AG08396 (cell line): Measurements from ENCODE around the gene MALL.
"Not testable (repeated sequence)": the region's sequence is repeated elsewhere in the genome, so short reads cannot be mapped to it uniquely, and the experiment has no call there.

Experiments
- DNase-seq: peaks from one replicate; pipeline ENCODE4 v3.0.0; 2012; ENCODE audit warnings: low spot score, mixed read lengths

The MALL gene

DNA sequence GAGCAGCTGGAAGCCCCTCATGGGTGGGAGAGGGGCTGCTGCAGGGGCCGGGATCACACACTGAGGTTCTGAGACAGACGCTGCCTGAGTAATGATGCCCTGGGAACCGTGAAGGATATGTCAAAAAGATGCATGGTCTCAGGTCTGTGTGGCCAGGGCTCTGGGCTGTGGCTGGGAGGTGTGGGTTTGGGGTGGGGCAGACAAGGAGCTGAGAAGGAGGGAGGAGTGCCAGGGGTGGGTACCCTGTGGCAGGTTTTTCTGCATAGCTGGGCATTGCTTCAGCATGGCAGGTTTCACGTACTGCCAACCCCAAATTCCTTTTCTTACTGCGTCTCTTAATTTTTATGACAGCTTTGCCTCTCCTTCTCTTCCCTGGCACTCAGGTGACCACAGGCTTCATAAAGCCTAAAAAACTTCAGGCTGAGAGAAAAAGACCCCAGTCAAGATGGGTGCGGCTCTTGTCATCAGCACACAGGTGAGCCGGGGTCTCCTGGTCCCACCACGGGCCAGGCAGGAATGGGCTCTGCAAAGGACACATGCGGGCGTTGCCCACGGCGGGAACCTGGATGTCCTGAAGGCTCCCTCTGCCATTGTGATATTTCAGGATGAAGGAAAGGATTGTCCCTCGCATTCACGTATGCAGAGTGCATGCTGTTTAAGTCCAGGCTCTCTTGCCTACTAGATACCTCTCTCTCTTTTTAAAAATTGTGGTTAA, 18.0 kb downstream of the MALL start:
- no peak for DNase-seq

DNA sequence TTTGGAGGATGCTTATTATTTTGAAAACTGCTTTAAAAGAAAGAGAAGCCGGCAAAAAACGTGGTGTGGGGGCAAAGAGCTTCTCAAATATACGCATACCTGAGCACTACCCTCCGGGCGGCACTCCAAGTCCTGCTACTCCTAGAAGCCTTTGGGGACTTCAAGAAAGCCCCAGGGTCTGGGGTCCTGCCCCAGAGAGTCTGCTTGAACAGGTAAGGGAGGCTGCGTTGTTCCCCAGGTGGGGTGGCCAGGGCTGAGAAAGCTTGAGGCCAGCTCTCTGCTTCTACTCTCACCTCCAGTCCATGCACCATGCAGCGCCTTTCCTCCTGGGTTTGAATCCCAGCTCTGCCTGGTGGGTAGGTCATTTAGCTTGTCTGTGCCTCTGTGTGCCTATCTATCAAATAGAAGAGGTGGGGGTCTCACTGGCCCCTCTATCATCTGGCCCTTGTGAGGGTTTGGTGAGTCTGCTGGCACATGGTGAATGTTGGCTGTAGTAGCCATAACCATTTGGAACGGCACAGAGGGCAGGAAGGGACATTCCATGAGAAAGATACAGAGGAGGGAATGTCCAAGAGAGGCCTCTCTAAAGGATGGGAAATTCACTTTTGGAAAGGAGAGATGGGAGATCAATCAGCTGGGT, 19.5 kb downstream of the MALL start:
- DNase-seq, result no peak

DNA sequence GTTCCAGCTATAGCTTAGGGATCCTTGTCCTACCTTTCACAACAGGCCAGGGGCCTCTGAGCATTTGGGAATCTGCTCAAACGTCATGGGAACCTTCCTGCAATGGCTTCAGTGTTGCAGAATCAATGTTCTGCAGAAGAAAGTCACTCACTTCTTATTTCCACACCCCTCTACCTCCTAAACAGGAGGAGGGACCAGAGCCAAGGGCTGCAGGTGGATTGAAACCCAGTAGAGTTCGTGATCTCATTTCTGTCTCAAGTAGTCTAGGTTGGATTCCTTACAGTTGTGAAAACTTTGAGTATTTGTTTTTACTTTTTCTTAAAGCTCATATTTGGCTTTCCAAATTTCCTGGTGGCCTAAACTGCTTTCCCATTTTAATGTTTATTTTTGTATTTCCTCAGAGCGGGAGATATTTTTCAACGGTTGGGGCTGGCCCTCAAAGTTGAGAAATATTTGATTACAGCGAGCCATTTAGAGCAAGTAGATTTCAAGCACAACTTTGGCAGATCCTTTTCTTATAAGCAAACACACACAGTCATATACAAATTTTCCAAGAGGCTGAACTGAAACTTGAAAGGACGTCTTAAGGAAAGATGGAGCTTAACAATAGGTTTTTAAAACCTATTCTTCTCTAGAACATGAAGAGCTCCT, 20.6 kb downstream of the MALL start:
- not testable (repeated sequence) for DNase-seq

DNA sequence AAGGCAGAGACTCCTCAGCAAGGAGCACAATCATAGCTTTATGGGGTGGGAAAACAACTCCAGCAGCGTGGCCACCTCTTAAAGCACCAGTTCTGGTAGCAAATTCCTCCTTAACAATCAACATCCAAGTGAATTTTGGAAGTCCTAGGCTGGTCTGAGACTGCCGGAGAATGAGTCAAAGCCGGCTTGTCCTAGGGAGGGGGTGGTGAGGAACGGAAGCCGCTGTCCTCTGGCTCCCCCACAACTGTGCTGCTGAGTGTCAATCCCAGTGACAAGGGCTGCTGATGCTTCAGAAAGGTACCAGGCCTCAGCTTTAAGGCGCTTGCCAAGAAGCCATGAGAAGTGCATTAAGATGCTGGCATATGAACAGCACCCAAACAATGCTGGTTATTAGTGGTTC, 21.7 kb downstream of the MALL start:
- not testable (repeated sequence) for DNase-seq

DNA sequence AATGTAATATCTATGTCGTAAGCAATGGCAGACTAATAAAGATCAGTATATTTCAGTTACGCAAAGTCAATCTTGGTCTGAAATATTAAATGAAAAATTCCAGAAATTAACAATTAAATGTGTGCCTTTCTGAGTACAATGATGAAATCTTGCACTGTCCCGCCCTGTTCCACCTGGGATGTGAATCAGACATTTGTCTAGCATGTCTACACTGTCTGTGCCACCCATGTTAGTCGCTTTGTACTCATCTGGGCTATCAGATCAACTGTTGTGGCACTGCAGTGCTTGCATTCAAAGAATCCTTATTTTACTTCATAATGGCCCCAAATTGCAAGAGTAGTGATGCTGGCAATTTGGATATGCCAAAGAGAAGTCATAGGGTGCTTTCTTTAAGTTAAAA, 25.5 kb downstream of the MALL start:
- not testable (repeated sequence) for DNase-seq

DNA sequence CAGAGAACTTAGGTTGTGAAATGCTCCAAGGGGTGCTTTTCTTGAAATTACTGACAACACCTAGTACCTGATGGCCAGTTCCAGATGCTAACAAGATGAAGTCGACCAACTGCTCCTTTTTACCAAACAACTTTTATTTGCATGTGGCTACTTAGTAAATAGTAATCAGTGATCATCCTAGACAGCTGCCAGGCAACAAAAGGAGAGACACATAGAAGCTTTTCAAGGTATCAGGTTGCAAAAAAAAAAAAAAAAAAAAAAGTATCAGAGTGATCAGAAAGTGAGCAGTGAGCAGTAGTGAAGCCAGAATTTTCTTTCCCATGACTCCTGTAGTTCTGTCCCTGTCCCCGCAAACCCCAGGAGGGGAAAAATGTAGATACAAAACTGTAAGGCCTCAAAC, 31.9 kb downstream of the MALL start:
- DNase-seq, result not testable (repeated sequence)

DNA sequence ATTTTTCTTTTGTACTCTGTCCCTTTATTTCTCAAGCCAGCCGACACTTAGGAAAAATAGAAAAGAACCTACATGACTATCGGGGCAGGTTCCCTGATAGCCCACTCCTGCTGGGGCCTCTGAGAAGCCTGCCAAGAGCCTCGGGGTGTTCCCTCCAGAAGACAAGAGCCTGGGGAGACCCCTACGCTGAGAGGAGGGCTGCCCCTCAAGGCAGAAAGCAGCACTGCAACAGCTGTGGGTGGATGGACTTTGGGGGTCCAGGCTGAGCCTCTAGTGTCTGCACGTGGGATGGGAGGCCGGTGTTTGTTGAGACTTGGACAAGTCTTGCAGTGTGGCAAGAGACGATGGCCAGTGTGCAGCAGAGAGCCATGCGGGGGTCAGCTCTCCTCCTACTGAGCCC, 32.5 kb downstream of the MALL start:
- not testable (repeated sequence) for DNase-seq

DNA sequence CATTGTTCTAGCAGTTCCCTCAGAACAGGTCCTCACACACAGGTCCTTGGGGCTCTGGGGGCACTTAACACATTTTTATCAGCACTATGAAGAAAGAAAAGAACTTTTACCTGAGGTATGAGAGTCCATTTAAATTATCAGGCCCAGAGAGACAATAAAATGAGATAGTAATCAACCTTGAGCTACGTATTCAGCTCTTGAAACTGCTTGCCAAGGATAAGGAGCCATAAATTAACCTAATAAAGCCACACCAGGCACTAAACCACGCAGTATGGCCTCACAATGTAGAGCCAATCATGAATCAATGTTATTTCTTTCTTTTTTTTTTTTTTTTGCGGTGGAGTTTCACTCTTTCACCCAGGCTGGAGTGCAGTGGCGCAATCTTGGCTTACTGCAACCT, 37.5 kb downstream of the MALL start:
- not testable (repeated sequence) for DNase-seq

DNA sequence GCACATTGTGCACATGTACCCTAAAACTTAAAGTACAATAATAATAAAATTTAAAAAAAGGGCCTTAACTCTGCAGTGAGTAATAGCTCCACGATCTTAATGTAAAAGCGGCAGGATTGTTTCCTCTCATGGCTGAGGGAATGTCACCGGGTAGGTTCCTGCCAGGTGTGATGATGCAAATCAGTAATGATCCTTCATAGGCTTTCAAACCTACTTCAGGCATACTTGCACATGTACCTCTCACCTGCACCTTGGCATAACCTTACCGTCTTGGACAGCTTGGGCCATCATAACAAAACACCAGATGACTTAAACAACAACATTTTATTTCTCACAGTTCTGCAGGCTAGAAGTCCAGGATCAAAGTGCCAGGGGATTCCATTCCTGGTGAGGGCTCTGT, 39.7 kb downstream of the MALL start:
- DNase-seq, result not testable (repeated sequence)

DNA sequence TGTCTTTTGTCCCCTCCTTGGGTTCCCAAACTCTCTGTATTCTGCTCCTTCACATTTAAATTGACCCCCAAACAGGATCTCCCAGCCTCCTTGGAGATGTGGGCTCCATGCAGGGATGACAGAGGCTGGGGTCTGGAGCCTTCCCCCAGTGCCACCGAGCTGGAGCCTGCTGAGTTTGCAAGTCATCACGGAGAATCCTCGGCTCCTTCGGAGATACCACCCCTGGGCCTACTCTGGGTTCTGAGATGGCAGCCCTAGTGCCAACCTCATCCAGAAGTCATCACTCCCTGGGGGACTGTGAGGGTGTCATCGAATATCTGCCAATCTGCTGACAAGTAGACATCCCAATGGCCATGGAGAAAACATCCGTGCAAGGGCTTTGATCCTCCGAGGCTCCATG, 45.8 kb downstream of the MALL start:
- not testable (repeated sequence) for DNase-seq

DNA sequence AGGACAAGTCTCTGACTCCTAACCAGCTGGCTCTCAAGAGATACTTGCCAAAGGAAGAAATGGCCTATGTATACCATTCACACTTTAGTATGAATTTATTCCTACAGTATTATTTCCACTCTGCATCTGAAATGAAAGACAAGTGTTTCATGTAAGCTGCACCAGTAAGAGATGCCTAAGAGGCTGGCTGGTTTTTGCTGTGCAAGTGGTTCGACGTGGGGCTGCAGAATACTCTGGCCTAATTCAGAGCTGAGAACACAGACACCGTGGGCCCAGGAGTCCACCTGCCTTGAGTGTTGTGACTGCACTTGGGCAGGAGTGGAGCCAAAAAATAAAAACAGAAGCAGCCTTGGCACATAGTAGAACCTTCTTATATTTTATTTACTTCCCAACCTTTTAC, 47.5 kb downstream of the MALL start:
- DNase-seq, result not testable (repeated sequence)

DNA sequence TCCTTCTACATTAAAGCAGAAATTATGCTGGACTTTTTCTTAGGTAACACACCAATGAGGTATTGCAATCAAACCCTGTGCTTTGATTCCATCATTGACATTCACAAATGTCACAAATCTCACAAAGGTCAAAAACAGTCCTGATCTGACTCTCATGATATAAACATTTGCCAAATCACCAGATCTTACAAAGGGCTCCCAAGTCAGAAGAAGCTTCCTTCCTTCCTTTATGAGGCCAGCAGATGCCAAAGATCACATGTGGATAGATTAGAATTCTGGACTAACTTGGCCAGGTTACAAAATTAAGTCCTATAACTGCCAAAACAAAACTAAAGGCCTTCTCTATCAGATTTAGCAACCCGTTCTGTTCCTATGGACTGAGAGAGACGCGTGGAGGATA, 53.3 kb downstream of the MALL start:
- DNase-seq, result not testable (repeated sequence)

DNA sequence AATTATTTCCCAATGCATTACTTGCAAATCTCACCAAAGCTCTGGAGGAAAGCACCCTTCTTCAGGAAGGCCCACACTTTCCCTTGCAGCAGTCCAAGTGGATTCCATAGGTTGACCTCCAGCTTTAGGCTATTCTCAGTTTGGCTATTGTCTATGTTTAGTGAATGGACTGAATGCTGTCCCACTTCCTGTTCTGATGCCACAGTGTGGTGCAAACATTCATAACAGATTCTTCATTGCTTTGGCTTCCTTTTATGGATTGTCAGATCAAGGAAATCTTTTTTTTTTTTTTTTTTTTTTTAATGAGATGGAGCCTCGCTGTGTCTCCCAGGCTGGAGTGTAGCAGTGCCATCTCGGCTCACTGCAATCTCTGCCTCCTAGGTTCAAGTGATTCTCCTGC, 55.1 kb downstream of the MALL start:
- DNase-seq, result not testable (repeated sequence)

DNA sequence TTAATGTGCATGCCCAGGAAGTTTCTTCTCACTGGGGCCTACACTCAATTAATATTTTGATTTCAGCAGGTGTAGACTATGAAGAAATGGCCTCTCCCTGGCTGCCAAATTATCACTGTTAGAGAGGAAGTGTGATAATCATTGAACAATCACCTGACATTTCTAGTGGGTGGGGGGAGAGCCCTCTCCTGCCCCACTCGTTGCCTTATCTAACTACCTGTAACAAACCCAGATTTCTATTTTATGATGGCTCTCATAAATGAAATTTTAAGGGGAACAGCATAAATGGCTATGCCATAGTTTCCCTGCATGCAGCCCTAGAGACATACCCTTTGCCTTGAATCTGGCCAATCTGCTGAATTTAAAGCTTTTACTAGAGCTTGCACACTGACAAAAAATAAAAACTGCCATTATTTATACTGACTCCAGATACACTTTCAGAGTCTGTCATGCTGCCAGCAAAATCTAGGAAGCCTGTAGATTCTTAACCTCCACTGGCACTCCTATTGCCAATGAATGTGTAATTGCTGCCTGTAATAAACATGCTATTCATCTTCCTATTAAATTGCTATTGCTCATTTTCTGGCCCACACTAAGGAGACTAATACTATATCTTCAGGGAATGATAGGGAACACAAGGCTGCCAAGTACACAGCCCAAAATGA, 55.8 kb downstream of the MALL start:
- DNase-seq, result not testable (repeated sequence)

DNA sequence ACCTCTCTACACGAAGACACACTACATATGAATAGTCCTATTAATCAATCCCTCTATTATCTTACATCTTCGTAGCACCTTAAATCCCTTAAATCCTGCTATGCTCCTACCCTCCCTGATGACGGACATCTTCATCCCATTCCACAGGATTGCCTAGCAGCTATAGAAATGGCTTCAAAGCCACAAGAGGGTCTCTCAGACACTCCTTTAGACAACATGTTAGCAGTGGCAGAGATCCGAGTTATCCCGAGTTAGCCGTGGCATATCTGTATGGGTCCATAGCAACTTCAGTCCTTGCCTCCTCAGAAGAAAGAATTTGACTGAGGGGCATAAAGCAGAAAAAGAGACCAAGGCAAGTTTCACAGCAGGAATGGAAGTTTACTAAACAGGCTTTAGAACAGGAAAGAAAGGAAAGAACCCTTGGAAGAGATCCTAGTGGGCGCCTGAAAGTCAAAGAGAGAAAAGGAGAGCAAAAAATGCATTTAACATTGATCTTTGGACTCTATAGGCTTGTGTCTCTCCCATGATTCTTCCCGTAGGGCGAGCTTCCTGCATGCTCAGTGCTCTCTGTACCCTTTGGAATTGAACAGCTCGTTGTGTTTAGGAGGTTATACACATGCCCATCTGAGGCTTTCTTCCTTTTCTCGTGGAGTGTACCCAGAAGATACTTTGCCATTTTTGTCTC, 56.5 kb downstream of the MALL start:
- DNase-seq, result not testable (repeated sequence)

DNA sequence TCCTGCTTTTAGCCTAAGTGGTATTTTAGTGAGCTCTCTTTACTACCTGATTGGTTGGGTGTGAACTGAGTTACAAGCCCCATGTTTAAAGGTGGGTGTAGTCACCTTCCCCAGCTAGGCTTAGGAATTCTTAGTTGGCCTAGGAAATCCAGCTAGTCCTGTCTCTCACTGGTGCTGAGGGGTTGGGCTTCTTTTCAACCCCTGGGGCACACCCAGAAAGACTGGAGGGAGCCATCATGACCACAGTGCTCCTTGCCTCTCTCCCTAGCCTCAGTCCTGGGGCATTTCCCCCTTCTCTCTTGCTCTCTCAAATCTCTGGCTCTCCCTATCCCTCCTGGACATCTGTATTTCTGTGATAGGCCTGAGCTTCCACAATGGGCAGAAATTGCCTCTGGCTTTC, 57.6 kb downstream of the MALL start:
- not testable (repeated sequence) for DNase-seq

DNA sequence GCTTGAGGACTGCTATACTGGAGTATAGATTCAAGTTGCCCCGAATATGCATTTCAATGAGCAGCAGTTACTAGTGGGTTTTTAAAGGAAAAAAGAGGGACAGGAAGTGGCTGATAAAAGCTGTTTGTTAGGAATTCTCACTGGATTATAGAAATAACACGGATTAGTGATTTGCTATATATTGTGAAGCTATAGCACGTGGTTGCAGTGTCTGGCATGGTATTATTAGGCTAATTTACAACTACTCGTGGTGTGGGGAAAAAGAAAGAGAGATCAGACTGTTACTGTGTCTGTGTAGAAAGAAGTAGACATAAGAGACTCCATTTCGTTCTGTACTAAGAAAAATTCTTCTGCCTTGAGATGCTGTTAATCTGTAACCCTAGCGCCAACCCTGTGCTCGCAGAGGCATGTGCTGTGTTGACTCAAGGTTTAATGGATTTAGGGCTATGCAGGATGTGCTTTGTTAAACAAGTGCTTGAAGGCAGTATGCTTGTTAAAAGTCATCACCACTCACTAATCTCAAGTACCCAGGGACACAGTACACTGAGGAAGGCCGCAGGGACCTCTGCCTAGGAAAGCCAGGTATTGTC, 59.7 kb downstream of the MALL start:
- DNase-seq, result not testable (repeated sequence)

DNA sequence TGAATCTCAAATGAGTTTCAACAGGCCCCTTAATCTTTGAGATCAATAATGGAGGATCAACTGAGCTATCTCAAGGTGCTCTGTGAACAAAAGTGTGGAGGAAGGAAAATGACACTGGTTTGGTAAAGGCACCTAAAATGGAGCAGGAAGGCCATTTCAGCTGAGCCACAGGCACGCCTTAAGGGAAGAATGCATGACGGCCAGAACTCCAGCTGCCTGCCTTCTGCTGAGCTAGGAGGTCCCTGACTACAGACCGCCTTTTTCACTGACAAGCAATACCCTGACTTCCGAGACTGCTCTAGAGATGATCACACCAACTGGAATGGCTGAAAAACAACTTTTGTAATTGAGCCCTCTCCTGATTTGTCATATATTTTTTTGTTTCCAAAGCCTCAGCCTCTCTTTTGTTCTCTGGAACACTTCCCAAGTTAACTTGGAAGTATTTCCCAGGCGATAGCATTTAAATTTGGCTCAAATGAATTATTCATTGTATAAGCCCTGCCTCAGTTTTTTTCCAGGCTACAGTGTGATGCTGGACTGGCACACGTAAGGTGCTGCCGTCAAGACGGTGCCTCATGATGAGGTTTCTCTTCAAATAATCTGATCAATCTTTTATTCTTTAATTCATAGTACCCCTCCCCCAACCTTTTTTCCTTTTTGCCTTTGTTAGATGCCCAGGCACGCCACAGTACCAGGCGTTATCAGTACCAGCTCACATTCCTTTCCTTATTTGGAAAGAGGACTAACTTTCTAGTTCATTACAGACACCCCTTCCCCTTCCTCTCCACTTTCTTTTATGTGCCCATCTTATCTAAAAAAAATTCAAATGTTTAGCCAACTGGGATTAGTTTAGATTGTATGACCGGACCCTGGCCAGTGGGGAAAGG, 60.9 kb downstream of the MALL start:
- not testable (repeated sequence) for DNase-seq

DNA sequence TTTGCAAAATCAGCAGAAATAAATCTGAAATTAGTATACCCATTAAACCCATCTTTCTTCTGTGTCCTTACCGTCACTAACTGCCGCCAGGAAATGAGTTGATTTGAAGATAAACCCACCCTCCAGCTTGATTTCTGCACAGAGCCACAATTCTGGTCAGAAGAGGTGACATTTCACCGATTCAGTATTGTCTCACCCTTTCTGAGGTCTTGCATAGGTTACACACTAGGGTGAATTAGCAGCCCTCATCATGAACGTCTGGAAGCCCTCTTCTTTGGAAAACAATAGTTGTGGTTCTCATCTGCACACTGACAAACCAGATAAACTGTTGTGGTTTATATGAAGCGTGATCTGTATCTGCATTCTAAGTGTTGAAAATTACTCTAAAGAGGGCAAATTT, 61.9 kb downstream of the MALL start:
- not testable (repeated sequence) for DNase-seq

DNA sequence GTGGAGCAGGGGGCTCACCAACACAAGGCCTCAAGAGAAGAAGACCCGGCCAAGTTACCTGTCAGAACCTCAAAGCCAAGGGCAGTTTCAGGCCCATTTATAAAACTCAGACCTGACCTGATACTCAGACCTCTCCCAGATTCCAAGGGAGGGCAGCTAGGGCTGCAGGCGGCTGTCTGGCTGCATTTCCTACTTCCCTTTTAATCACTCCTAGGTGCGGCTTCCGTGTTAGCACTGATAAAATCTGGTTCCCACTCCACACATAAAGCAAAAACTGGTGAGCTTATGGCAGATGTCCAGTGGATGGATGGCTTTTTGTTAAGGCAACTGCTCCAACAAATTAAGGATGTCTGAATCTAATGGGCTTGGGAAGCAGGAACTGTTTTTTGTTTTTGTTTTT, 63.5 kb downstream of the MALL start:
- not testable (repeated sequence) for DNase-seq

DNA sequence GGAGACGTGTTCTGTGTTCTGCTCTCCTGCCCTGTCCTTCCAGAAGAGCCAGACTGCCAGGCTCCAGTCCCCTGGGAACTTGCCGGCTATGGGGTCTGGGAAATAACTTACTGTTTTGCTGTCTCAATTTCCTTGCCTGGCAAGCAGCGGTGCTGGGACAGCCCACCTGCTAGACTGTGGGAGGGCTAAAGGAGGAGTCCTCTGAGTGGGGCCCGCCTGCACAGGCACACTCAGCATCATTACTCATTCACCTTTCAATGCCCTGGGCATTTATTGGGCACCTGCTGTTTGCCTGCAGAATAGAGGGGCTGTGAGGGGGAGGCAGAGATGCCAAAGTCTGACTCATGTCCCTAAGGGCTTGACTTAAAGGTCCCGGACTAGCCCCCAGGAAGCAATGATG, 65.4 kb downstream of the MALL start:
- not testable (repeated sequence) for DNase-seq
